ENCODE measurements around the gene LSP1.

The LSP1 gene

GRCh38 chr11:1913271-1914060, 60.6 kb downstream of the LSP1 start:
- no peak for FAIRE-seq
- DNase-seq (ENCODE audit: insufficient read length, low spot score) = no peak

DNA sequence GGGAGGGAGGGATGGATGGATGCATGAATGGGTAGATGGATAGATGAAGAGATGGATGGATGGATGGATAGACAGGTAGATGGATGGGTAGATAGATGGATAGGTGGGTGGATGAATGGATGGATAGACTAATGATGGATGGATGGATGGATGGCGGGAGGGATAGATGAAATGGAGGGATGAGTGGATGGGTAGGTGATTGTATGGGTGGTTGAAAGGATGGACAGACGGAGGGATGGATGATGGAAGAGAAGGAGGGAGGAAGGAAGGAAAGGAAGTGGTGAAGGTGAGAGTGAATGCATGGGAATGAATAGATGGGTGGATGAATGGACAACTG, 62.9 kb downstream of the LSP1 start:
- DNase-seq (ENCODE audit: insufficient read length, low spot score) = no peak
- peak; percentile 23 for FAIRE-seq

- no peak for DNase-seq (ENCODE audit: insufficient read length, low spot score)
- no peak for FAIRE-seq
Observed at GRCh38 chr11:1916132-1916985, 63.5 kb downstream of the LSP1 start.

GRCh38 chr11:1916986-1917522, 64.2 kb downstream of the LSP1 start:
- FAIRE-seq (no peak), DNase-seq (ENCODE audit: insufficient read length, low spot score) (no peak)

- FAIRE-seq (no peak), DNase-seq (ENCODE audit: insufficient read length, low spot score) (no peak)
Observed at GRCh38 chr11:1917523-1918435, 64.9 kb downstream of the LSP1 start.

- DNase-seq (ENCODE audit: insufficient read length, low spot score) (no peak), FAIRE-seq (no peak)
Observed at GRCh38 chr11:1918436-1919315, 65.8 kb downstream of the LSP1 start.

DNA sequence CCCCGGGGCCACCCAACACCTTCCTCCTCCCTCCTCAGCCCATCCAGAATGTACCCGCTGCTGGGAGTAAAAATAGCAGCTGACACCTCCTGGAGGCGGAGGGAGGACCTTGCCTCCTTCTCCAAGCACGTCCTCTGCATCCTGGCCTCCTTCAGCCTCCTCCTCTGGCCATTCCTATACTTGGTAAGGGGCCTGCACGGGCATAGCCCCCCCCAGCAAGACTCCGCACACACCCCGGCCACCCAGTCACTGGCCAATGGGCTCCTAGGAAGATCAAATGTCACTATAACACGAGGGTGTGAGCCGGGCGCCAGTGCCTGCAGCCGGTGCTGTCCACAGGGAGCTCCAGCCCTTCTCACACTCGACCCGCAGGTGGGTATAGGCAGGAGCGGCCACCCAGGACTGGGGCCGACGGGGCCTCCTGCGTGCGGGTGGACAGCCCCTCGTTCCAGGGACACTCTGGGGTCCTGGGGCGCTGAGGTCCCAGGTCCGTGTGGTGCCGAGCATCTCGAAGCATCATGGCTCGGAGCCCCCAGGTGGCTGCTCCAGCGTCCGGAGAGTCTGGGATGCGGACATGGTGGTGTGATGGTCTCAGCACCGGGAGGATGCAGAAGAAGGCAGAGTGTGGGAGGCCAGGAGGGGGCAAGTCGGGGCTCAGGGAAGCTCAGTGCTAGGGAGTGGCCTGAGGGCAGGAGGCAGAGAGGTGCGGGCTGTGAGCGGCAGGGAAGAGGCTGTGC, 66.7 kb downstream of the LSP1 start, which contains the start of gene TNNT3:
Gene TNNT3, plus strand, starts transcription at position 313 of the 737 bp plus-strand sequence. CDS start 3,172 bp downstream, outside the sequence.
- FAIRE-seq = no peak
- DNase-seq (ENCODE audit: insufficient read length, low spot score) = no peak

GRCh38 chr11:1920128-1920908, 67.4 kb downstream of the LSP1 start:
- FAIRE-seq = no peak
- no peak for DNase-seq (ENCODE audit: insufficient read length, low spot score)

DNA sequence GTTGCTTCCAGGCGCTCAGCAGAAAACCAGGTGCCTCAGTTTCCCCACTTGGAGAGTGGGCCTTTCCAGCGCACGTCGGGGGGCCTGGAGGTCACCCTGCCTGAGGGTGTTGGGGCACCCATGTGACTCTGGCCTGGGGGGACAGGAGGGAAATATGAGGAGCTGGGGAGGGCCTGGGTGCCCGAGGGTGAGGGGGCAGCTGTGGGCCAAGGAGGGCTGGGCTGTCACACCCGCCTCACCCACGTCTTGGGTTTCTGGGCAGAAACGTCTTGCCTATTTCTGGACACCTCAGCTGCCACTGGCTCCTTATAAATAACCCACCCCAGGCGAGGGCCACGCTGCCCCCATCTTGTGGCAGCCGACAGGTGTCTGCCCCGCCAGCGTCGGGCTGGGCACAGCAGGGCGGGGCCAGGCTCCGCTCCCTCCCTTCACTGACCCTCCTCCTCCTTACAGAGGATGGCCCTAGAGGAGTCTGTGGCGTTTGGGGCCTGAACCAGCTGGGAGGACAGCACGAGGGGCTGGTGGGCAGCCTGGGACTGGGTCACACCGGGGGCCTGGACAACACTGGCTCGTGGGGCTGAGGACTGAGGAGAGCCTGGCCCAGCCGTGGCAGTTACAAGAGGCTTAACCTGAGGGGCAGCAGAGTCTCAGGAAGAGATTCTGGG, 68.2 kb downstream of the LSP1 start:
- DNase-seq (ENCODE audit: insufficient read length, low spot score) = no peak
- no peak for FAIRE-seq

GRCh38 chr11:1921574-1922141, 68.8 kb downstream of the LSP1 start:
- FAIRE-seq (no peak), DNase-seq (ENCODE audit: insufficient read length, low spot score) (no peak)

DNA sequence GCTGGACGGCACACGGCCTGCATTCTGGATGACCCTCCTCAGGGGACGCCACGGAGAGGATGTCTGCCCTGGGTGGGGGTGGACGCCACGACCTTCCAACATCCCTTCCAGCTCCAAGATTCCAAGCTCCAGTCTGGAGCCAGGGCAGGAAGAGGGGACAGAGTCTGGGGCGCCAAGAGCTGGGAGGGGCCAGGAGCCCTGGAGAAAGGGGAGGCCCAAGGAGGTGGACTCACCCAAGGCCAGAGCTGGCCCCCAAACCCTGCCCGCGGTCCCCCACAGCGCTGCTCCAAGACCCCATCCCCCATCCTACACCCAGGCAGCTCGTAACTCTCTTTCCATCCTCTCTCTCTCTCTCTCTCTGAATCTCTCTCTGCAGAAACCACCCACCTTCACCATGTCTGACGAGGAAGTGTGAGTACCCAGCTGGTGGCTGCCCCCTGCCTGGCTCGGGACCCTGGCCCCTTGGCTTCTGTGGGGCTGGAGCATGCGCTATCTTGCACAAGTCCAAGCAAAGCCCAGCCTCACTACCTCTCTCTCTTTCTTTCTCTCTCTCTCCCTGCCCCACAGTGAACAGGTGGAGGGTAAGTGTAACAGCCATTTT, 69.7 kb downstream of the LSP1 start:
- no peak for DNase-seq (ENCODE audit: insufficient read length, low spot score)
- no peak for FAIRE-seq

DNA sequence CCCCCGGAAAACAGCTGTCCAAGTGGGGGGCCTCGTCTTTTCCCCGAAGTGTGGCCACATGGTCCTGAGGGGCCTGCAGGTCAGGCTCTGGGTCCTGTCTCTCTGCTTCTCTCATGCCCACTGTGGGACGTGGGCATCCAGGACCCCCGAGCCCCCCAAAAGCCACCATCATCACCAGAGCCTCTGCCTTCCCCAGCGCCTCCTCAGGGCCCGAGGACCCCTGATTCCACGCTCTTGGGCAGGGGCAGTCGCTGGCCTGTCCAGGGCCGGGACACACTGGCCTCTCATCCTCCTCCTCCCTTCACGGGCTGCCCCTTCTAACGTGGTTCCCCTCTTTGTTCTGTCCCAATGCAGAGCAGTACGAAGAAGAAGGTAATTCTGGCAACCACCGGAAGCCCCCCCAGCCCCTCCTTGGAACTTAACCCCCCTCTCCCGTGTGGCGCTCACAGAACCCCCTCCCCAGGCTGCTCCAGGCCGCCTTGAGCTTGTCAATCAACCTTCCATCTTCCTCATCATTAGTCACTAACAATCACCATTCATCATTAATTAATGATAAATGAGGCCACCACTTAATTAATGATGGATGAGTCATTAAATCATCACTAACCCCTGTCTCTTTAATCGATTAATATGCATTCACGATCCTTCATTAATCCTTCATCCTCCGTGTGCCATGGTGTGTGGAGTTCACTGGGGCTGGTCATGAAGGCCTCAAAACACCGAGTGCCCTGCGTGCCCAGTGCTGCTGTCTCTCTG, 70.5 kb downstream of the LSP1 start:
- FAIRE-seq (no peak), DNase-seq (ENCODE audit: insufficient read length, low spot score) (no peak)

- DNase-seq (ENCODE audit: insufficient read length, low spot score) (no peak), FAIRE-seq (no peak)
Observed at GRCh38 chr11:1924181-1924580, 71.3 kb downstream of the LSP1 start.

- DNase-seq (ENCODE audit: insufficient read length, low spot score) (no peak), FAIRE-seq (no peak)
Observed at GRCh38 chr11:1924646-1925372, 71.9 kb downstream of the LSP1 start.

GRCh38 chr11:1925373-1926155, 72.7 kb downstream of the LSP1 start:
- DNase-seq (ENCODE audit: insufficient read length, low spot score) (no peak), FAIRE-seq (no peak)
